GM21390 (cell line): ENCODE measurements around the gene COX4I1.

Experiments used
- ATAC-seq: cut with Tn5 transposase; IDR thresholded peaks from one replicate; pipeline ENCODE4 v1.9.1; 2021; ENCODE audit not compliant: unreplicated experiment

Gene COX4I1

GRCh38 chr16:85839681-85840240 lies 40.3 kb downstream of the COX4I1 start:
- no peak for ATAC-seq

- ATAC-seq: no peak
Observed at GRCh38 chr16:85840395-85840794, 40.9 kb downstream of the COX4I1 start.

- ATAC-seq: no peak
Observed at GRCh38 chr16:85840801-85841200, 41.3 kb downstream of the COX4I1 start.

- ATAC-seq: no peak
Observed at GRCh38 chr16:85842435-85842834, 42.9 kb downstream of the COX4I1 start.

GRCh38 chr16:85842848-85843247 lies 43.4 kb downstream of the COX4I1 start:
- no peak for ATAC-seq

- ATAC-seq: no peak
Observed at GRCh38 chr16:85843471-85844168, 44.1 kb downstream of the COX4I1 start.

- no peak for ATAC-seq
Observed at GRCh38 chr16:85844169-85844481, 44.6 kb downstream of the COX4I1 start.

GRCh38 chr16:85844786-85845185 lies 45.3 kb downstream of the COX4I1 start:
- no peak for ATAC-seq

- no peak for ATAC-seq
Observed at GRCh38 chr16:85845266-85845665, 45.8 kb downstream of the COX4I1 start.

GRCh38 chr16:85846461-85846860 lies 47.0 kb downstream of the COX4I1 start:
- ATAC-seq: no peak

GRCh38 chr16:85847036-85847435 lies 47.5 kb downstream of the COX4I1 start:
- no peak for ATAC-seq

- no peak for ATAC-seq
Observed at GRCh38 chr16:85847681-85848601, 48.4 kb downstream of the COX4I1 start.

GRCh38 chr16:85848986-85849385 lies 49.5 kb downstream of the COX4I1 start:
- no peak for ATAC-seq

GRCh38 chr16:85849388-85849787 lies 49.9 kb downstream of the COX4I1 start:
- ATAC-seq: no peak

GRCh38 chr16:85850344-85850880 lies 50.9 kb downstream of the COX4I1 start:
- ATAC-seq: no peak

- ATAC-seq: no peak
Observed at GRCh38 chr16:85851034-85851785, 51.7 kb downstream of the COX4I1 start.

- ATAC-seq: no peak
Observed at GRCh38 chr16:85853547-85854545, 54.4 kb downstream of the COX4I1 start.

GRCh38 chr16:85854935-85855334 lies 55.4 kb downstream of the COX4I1 start:
- ATAC-seq: no peak

- ATAC-seq: no peak
Observed at GRCh38 chr16:85856079-85856478, 56.6 kb downstream of the COX4I1 start.

- no peak for ATAC-seq
Observed at GRCh38 chr16:85856585-85856984, 57.1 kb downstream of the COX4I1 start.
